SU-DHL-6 (cell line): ENCODE data around the gene FRMPD2.

ENCODE experiments used
- CTCF ChIP-seq: fragments of 200-600 bp; sonication (generic); IDR thresholded peaks from one replicate; pipeline ENCODE4 v1.5.1; 2017; ENCODE audit warnings: antibody characterized with exemption, mild to moderate bottlenecking, low read length, moderate library complexity; ENCODE audit not compliant: insufficient read depth, poor library complexity, severe bottlenecking
- EZH2phosphoT487 ChIP-seq: fragments of 200-600 bp; sonication (generic), shearing (Covaris generic); conservative IDR thresholded peaks from 2 replicates; pipeline ENCODE4 v1.6.1; 2018; ENCODE audit warnings: mild to moderate bottlenecking, antibody characterized with exemption, low read length, moderate library complexity, mixed read lengths

GRCh38 chr10:48314107-48314506 is 39.6 kb upstream of the FRMPD2 start:
- TF ChIP-seq CTCF = no peak
- TF ChIP-seq EZH2phosphoT487 = no peak
